Osteoblast (primary cell): ENCODE results near the gene TERB2. TPM values are rescaled to one million over a fixed set of nuclear protein-coding genes. Genes with fewer than 3 reads are reported as not detected.

Source experiments
- DNase-seq: peaks from one replicate; pipeline ENCODE4 v3.0.0; 2011; ENCODE audit warnings: low spot score, mixed read lengths; ENCODE audit not compliant: insufficient read length; ENCODE audit errors: missing footprints
- H2AFZ ChIP-seq: 2 replicates; pipeline ENCODE4 v1.6.0; 2011; ENCODE audit warnings: mild to moderate bottlenecking, low read length
- H3K27ac ChIP-seq: 2 replicates; pipeline ENCODE4 v1.5.1; 2011; ENCODE audit warnings: mild to moderate bottlenecking, low read depth, low read length, moderate library complexity
- H3K27me3 ChIP-seq: 2 replicates; pipeline ENCODE4 v1.6.0; 2012; ENCODE audit warnings: mild to moderate bottlenecking, control low read depth, inconsistent platforms, low read length, moderate library complexity; ENCODE audit not compliant: insufficient read depth
- H3K36me3 ChIP-seq: 2 replicates; pipeline ENCODE4 v1.5.1; 2011; ENCODE audit warnings: mild to moderate bottlenecking, low read length, control low read depth, moderate library complexity; ENCODE audit not compliant: insufficient read depth
- H3K4me1 ChIP-seq: 2 replicates; pipeline ENCODE4 v1.5.1; 2011; ENCODE audit warnings: mild to moderate bottlenecking, low read length, control low read depth, moderate library complexity; ENCODE audit not compliant: insufficient read depth
- H3K4me2 ChIP-seq: 2 replicates; pipeline ENCODE4 v1.6.0; 2011; ENCODE audit warnings: mild to moderate bottlenecking, low read length; ENCODE audit not compliant: insufficient read depth
- H3K4me3 ChIP-seq: fragments of 200-600 bp; sonication (generic); 3 replicates; pipeline ENCODE4 v1.5.1; 2012; ENCODE audit warnings: mild to moderate bottlenecking, low read length, inconsistent platforms; ENCODE audit not compliant: insufficient read depth
- H3K79me2 ChIP-seq: 2 replicates; pipeline ENCODE4 v1.6.0; 2012; ENCODE audit warnings: mild to moderate bottlenecking, low read length, control low read depth, inconsistent platforms; ENCODE audit not compliant: insufficient read depth
- H3K9me3 ChIP-seq: 2 replicates; pipeline ENCODE4 v1.5.1; 2011; ENCODE audit warnings: low read depth, low read length, control low read depth
- H4K20me1 ChIP-seq: 2 replicates; pipeline ENCODE4 v1.6.0; 2012; ENCODE audit warnings: mild to moderate bottlenecking, low read length, control low read depth; ENCODE audit not compliant: insufficient read depth
- CTCF ChIP-seq: IDR thresholded peaks from 2 replicates; pipeline ENCODE4 v1.5.1; 2011; ENCODE audit warnings: mild to moderate bottlenecking, low read depth, low read length, moderate library complexity; ENCODE audit errors: extremely low read depth
- small RNA-seq: library from RNA; depleted of rRNA; stranded (forward); fragments of <200 nt; gene quantifications from one replicate; pipeline ENCODE3, GENCODE V24; 2012
- total RNA-seq: library from RNA; depleted of rRNA; stranded (reverse); fragments of >200 nt; gene quantifications from 2 replicates; pipeline ENCODE4 v1.2.3, GENCODE V29; 2012

The TERB2 gene
- total RNA-seq, 1 donor: not detected

- DNase-seq: no peak
- Histone ChIP-seq H3K4me3 (no peak overlapping the region), H4K20me1 (no peaks in the 10 kb centered on the region), H3K27ac (no peak overlapping the region), H3K4me1 (peaks cover 11% of the 10 kb centered on the region), H3K36me3 (peaks cover 6% of the 10 kb centered on the region), H3K4me2 (no peak overlapping the region), H3K27me3 (no peaks in the 10 kb centered on the region), H2AFZ (no peak overlapping the region), H3K9me3 (no peaks in the 10 kb centered on the region), H3K79me2 (no peaks in the 10 kb centered on the region)
- TF ChIP-seq CTCF: no peak
Measured at GRCh38 chr15:45026651-45027190, 70.2 kb downstream of the TERB2 start.

- no peak for DNase-seq
- Histone ChIP-seq H3K4me3 (no peak overlapping the region), H3K27ac (no peak overlapping the region), H3K4me1 (peaks cover 11% of the 10 kb centered on the region), H3K27me3 (no peaks in the 10 kb centered on the region), H3K79me2 (no peaks in the 10 kb centered on the region), H4K20me1 (no peaks in the 10 kb centered on the region), H3K9me3 (no peaks in the 10 kb centered on the region), H3K4me2 (no peak overlapping the region), H3K36me3 (peaks cover 6% of the 10 kb centered on the region), H2AFZ (no peak overlapping the region)
- no peak for TF ChIP-seq CTCF
Measured at GRCh38 chr15:45027220-45027619, 70.7 kb downstream of the TERB2 start.

Small RNA genes within 50 kb of the gene (small RNA-seq; reads per million reads assigned to genes)
- not detected for gene RNU1-78P
- gene RNU6-1108P: not detected
- gene RNU6-1332P: not detected
- not detected for gene RNU6-966P

Other genes with a start within 250 kb of the TERB2 start
- gene PATL2, start 245.4 kb upstream of the TERB2 start, total RNA-seq: 1.8 and 2.7 TPM in 2 replicates
- 3,371 and 4,170 TPM in 2 replicates for gene B2M, start 245.2 kb upstream of the TERB2 start, total RNA-seq
- 9.4 and 14.7 TPM in 2 replicates for gene TRIM69, start 220.2 kb upstream of the TERB2 start, total RNA-seq
- 9.8 and 12.4 TPM in 2 replicates for gene SORD, start 66.5 kb downstream of the TERB2 start, total RNA-seq
- gene DUOX2, start 157.5 kb downstream of the TERB2 start, total RNA-seq: under 0.01 TPM in 1 of 2 replicates, not detected in the other
- gene DUOXA2, start 157.6 kb downstream of the TERB2 start, total RNA-seq: not detected in 2 replicates
- gene DUOXA1, start 173.2 kb downstream of the TERB2 start, total RNA-seq: 0.29 and 0.36 TPM in 2 replicates
- gene DUOX1, start 173.3 kb downstream of the TERB2 start, total RNA-seq: under 0.01 and 0.29 TPM in 2 replicates
- 3.3 and 4.1 TPM in 2 replicates for gene SHF, start 231.3 kb downstream of the TERB2 start, total RNA-seq